ENCODE data around the gene MAN1A1. TPM values are rescaled to one million over a fixed set of nuclear protein-coding genes. Genes with fewer than 3 reads are reported as not detected.

MAN1A1 gene
- total and polyA plus RNA-seq, 2 of the 8 experiments (the other 6 are each of a cell fraction or from before 2014, with no cell fraction given), result 1.8 to 5.4 TPM

DNA sequence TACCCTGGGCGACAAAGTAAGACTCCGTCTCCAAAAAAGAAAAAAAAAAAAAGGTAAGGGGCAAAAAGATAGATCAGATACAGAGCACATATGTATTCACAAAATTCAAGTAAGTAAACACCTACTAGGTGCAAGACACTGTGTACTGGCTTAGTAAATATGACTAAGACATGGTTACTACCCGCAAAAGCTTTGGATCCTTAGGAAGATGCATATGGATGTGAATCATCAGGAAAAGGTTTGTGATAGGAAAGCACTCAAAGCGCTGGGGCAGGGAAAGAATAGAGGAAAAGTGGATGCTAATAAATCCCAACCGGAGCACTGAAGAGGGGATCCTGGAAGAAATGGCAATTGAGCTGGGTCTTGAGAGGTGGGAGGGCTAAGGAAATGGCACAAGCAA is 152.3 kb downstream of the MAN1A1 start (continued):
- TF ChIP-seq, protein P1, sequence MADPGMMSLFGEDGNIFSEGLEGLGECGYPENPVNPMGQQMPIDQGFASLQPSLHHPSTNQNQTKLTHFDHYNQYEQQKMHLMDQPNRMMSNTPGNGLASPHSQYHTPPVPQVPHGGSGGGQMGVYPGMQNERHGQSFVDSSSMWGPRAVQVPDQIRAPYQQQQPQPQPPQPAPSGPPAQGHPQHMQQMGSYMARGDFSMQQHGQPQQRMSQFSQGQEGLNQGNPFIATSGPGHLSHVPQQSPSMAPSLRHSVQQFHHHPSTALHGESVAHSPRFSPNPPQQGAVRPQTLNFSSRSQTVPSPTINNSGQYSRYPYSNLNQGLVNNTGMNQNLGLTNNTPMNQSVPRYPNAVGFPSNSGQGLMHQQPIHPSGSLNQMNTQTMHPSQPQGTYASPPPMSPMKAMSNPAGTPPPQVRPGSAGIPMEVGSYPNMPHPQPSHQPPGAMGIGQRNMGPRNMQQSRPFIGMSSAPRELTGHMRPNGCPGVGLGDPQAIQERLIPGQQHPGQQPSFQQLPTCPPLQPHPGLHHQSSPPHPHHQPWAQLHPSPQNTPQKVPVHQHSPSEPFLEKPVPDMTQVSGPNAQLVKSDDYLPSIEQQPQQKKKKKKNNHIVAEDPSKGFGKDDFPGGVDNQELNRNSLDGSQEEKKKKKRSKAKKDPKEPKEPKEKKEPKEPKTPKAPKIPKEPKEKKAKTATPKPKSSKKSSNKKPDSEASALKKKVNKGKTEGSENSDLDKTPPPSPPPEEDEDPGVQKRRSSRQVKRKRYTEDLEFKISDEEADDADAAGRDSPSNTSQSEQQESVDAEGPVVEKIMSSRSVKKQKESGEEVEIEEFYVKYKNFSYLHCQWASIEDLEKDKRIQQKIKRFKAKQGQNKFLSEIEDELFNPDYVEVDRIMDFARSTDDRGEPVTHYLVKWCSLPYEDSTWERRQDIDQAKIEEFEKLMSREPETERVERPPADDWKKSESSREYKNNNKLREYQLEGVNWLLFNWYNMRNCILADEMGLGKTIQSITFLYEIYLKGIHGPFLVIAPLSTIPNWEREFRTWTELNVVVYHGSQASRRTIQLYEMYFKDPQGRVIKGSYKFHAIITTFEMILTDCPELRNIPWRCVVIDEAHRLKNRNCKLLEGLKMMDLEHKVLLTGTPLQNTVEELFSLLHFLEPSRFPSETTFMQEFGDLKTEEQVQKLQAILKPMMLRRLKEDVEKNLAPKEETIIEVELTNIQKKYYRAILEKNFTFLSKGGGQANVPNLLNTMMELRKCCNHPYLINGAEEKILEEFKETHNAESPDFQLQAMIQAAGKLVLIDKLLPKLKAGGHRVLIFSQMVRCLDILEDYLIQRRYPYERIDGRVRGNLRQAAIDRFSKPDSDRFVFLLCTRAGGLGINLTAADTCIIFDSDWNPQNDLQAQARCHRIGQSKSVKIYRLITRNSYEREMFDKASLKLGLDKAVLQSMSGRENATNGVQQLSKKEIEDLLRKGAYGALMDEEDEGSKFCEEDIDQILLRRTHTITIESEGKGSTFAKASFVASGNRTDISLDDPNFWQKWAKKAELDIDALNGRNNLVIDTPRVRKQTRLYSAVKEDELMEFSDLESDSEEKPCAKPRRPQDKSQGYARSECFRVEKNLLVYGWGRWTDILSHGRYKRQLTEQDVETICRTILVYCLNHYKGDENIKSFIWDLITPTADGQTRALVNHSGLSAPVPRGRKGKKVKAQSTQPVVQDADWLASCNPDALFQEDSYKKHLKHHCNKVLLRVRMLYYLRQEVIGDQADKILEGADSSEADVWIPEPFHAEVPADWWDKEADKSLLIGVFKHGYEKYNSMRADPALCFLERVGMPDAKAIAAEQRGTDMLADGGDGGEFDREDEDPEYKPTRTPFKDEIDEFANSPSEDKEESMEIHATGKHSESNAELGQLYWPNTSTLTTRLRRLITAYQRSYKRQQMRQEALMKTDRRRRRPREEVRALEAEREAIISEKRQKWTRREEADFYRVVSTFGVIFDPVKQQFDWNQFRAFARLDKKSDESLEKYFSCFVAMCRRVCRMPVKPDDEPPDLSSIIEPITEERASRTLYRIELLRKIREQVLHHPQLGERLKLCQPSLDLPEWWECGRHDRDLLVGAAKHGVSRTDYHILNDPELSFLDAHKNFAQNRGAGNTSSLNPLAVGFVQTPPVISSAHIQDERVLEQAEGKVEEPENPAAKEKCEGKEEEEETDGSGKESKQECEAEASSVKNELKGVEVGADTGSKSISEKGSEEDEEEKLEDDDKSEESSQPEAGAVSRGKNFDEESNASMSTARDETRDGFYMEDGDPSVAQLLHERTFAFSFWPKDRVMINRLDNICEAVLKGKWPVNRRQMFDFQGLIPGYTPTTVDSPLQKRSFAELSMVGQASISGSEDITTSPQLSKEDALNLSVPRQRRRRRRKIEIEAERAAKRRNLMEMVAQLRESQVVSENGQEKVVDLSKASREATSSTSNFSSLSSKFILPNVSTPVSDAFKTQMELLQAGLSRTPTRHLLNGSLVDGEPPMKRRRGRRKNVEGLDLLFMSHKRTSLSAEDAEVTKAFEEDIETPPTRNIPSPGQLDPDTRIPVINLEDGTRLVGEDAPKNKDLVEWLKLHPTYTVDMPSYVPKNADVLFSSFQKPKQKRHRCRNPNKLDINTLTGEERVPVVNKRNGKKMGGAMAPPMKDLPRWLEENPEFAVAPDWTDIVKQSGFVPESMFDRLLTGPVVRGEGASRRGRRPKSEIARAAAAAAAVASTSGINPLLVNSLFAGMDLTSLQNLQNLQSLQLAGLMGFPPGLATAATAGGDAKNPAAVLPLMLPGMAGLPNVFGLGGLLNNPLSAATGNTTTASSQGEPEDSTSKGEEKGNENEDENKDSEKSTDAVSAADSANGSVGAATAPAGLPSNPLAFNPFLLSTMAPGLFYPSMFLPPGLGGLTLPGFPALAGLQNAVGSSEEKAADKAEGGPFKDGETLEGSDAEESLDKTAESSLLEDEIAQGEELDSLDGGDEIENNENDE (IDR thresholded peaks at IDR 0.05; ENCODE audit: insufficient replicate concordance, low read length), result no peak
- TF ChIP-seq CTBP2 (IDR thresholded peaks at IDR 0.05; ENCODE audit: borderline replicate concordance, insufficient read depth, insufficient read length, low read length) (no peak), RBBP5 (IDR thresholded peaks at IDR 0.05; ENCODE audit: borderline replicate concordance, low read depth, low read length) (no peak), POLR2A (IDR thresholded peaks at IDR 0.05; ENCODE audit: control extremely low read depth in 1 of 2, low read depth in 2 of 2, low read length in 2 of 2) (no peak), SRF (IDR thresholded peaks at IDR 0.05; ENCODE audit: low read depth, low read length) (no peak), SAP30 (IDR thresholded peaks at IDR 0.05; ENCODE audit: insufficient read depth, insufficient replicate concordance, low read length) (no peak), SP2 (IDR thresholded peaks at IDR 0.05; ENCODE audit: low read length) (no peak), SP4 (IDR thresholded peaks at IDR 0.05; ENCODE audit: low read length) (no peak), POU5F1 (IDR thresholded peaks at IDR 0.05; ENCODE audit: low read depth, low read length) (no peak), GTF2F1 (IDR thresholded peaks at IDR 0.05; ENCODE audit: borderline replicate concordance, low read depth, low read length) (no peak), MAFK (IDR thresholded peaks at IDR 0.05; ENCODE audit: low read depth, low read length) (no peak), JUND (IDR thresholded peaks at IDR 0.05; ENCODE audit: low read length) (no peak)
- TF ChIP-seq, protein P2, sequence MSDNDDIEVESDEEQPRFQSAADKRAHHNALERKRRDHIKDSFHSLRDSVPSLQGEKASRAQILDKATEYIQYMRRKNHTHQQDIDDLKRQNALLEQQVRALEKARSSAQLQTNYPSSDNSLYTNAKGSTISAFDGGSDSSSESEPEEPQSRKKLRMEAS (IDR thresholded peaks at IDR 0.05), result no peak
